Measurements from ENCODE around the gene TMEM258. TPM values are rescaled to one million over a fixed set of nuclear protein-coding genes. Genes with fewer than 3 reads are reported as not detected.

Gene TMEM258
- total RNA-seq, 1 donor from 2014 or later: 104 TPM

- TF ChIP-seq CTCF (IDR thresholded peaks at IDR 0.05): no peak
- ATAC-seq (peak; percentile 30 to 78), DNase-seq (peak; percentile 79)
- H3K4me1 ChIP-seq: peaks cover under 1% of the 10 kb centered on the region
- H3K9me3 ChIP-seq: no peaks in the 10 kb centered on the region
- H3K27me3 ChIP-seq (ENCODE audit: low read depth): no peaks in the 10 kb centered on the region
- intact Hi-C loops (cut with DNase I): no loop called here
- no peak overlapping the region for H3K4me3 ChIP-seq
- H3K36me3 ChIP-seq: peaks cover 9% of the 10 kb centered on the region
- H3K27ac ChIP-seq: no peak overlapping the region
Observed at GRCh38 chr11:61742391-61742790, 50.0 kb downstream of the TMEM258 start.

GRCh38 chr11:61739966-61740365, 52.4 kb downstream of the TMEM258 start:
- ATAC-seq (no peak), DNase-seq (no peak)
- TF ChIP-seq CTCF (IDR thresholded peaks at IDR 0.05): no peak
- Histone ChIP-seq H3K4me1 (no peaks in the 10 kb centered on the region), H3K9me3 (no peaks in the 10 kb centered on the region), H3K4me3 (no peak overlapping the region), H3K27me3 (ENCODE audit: low read depth) (no peaks in the 10 kb centered on the region), H3K36me3 (peaks cover 27% of the 10 kb centered on the region), H3K27ac (no peak overlapping the region)
- intact Hi-C loops (cut with DNase I): loop anchor here (10.0 kb wide), 1 partner anchor 55 kb away; the partner anchor contains the start of gene DAGLA

GRCh38 chr11:61739413-61739812, 53.0 kb downstream of the TMEM258 start:
- Histone ChIP-seq H3K4me1 (no peaks in the 10 kb centered on the region), H3K4me3 (no peak overlapping the region), H3K9me3 (no peaks in the 10 kb centered on the region), H3K36me3 (peaks cover 30% of the 10 kb centered on the region), H3K27ac (no peak overlapping the region), H3K27me3 (ENCODE audit: low read depth) (no peaks in the 10 kb centered on the region)
- ATAC-seq: no peak
- DNase-seq: no peak
- no peak for TF ChIP-seq CTCF (IDR thresholded peaks at IDR 0.05)
- intact Hi-C loops (cut with DNase I): loop anchor here (10.0 kb wide), 1 partner anchor 55 kb away; the partner anchor contains the start of gene DAGLA

Other genes with a start within 250 kb of the TMEM258 start
- gene SYT7, start 211.5 kb downstream of the TMEM258 start, total RNA-seq: 3.8 TPM
- gene DAGLA, start 112.2 kb downstream of the TMEM258 start, total RNA-seq: 7.1 TPM
- gene MYRF, start 40.0 kb downstream of the TMEM258 start, total RNA-seq: 37.9 TPM
- 5.4 TPM for gene FEN1, start 312 bp upstream of the TMEM258 start, total RNA-seq
- 63.6 TPM for gene FADS1, start 24.4 kb upstream of the TMEM258 start, total RNA-seq
- 82.0 TPM for gene FADS2, start 35.7 kb upstream of the TMEM258 start, total RNA-seq
- 50.1 TPM for gene FADS3, start 98.9 kb upstream of the TMEM258 start, total RNA-seq
- 11.4 TPM for gene RAB3IL1, start 125.0 kb upstream of the TMEM258 start, total RNA-seq
- gene BEST1, start 157.8 kb upstream of the TMEM258 start, total RNA-seq: 14.1 TPM
- 4,616 TPM for gene FTH1, start 175.0 kb upstream of the TMEM258 start, total RNA-seq

All from lower lobe of right lung (tissue), 2 donors.